Measurements from ENCODE around the gene NOL8. TPM values are rescaled to one million over a fixed set of nuclear protein-coding genes. Genes with fewer than 3 reads are reported as not detected.

NOL8 gene
- total RNA-seq, 1 donor from 2014 or later, result 15.7 TPM

DNA sequence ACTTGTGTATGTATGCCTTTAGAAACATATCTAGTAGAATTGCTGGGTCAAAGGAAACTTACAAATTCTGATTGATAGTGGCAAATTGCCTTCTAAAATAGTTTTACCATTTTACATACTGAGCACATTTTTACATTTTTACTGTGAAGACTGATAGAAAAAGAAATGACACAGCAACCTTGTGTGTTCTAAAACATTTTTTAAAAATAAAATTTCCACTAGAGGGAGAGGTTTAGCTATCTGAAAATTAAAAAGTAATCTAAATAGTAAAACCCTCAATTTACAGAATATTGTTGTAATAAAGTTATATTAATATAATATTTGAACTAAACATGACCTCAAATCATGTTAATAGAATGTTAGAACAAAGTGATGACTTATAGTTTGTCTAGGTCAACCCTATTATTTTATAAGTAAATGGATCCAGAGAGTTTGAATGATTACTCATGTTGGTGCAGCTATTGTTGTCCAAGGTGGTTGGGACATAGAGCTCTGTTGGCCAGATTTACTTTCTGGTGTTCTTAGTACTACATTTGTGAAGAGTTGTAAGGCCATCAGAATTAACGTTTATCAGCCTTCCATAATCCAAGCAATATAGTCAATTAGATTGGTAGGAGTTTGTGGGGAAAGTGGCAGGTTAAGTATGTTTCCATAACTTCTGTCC, 17.8 kb upstream of the NOL8 start:
- Histone ChIP-seq H3K9me3 (ENCODE audit: control insufficient read depth in 3 of 3, low read length in 3 of 3) (no peaks in the 10 kb centered on the region), H3K27ac (ENCODE audit: low read depth, low read length) (no peak overlapping the region), H3K36me3 (ENCODE audit: control insufficient read depth in 3 of 3, insufficient read depth in 3 of 3, low read length in 3 of 3) (peaks cover 12 to 13% (median 12%) of the 10 kb centered on the region in 3 donors), H3K27me3 (ENCODE audit: control insufficient read depth in 3 of 3, insufficient read depth in 3 of 3, low read length in 3 of 3) (no peaks in the 10 kb centered on the region), H3K9ac (ENCODE audit: low read depth in 1 of 3, low read length in 3 of 3) (no peak overlapping the region), H3K4me1 (ENCODE audit: control insufficient read depth in 3 of 3, insufficient read depth in 3 of 3, low read length in 3 of 3) (peaks cover 0 to 4% (median 0%) of the 10 kb centered on the region in 3 donors), H3K4me3 (ENCODE audit: low read length in 3 of 3) (no peak overlapping the region)

DNA sequence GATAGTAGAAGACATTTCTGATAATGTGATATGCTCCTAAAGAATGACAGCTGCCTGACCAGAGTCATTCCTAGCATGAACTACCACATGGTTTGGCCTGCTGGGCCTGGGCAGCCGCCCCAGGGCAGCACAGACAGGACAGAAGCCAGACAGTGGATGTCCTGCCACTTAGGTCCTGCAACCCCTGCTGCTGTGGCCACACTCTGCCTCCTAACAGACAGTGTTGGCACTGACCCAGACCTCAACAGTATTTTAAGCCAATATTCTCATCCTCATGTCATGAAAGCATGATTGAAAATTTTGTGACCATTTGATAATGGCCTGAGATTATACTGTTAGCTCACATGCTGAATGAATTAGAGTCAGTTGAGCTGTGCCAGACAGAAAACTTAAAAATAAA, 16.4 kb upstream of the NOL8 start:
- H3K4me3 ChIP-seq (ENCODE audit: low read length in 3 of 3), result no peak overlapping the region
- no peaks in the 10 kb centered on the region for H3K27me3 ChIP-seq (ENCODE audit: control insufficient read depth in 3 of 3, insufficient read depth in 3 of 3, low read length in 3 of 3)
- peaks cover 0 to 4% (median 0%) of the 10 kb centered on the region in 3 donors for H3K4me1 ChIP-seq (ENCODE audit: control insufficient read depth in 3 of 3, insufficient read depth in 3 of 3, low read length in 3 of 3)
- peaks cover 15 to 18% (median 16%) of the 10 kb centered on the region in 3 donors for H3K36me3 ChIP-seq (ENCODE audit: control insufficient read depth in 3 of 3, insufficient read depth in 3 of 3, low read length in 3 of 3)
- H3K9ac ChIP-seq (ENCODE audit: low read depth in 1 of 3, low read length in 3 of 3), result no peak overlapping the region
- no peak overlapping the region for H3K27ac ChIP-seq (ENCODE audit: low read depth, low read length)
- no peaks in the 10 kb centered on the region for H3K9me3 ChIP-seq (ENCODE audit: control insufficient read depth in 3 of 3, low read length in 3 of 3)

DNA sequence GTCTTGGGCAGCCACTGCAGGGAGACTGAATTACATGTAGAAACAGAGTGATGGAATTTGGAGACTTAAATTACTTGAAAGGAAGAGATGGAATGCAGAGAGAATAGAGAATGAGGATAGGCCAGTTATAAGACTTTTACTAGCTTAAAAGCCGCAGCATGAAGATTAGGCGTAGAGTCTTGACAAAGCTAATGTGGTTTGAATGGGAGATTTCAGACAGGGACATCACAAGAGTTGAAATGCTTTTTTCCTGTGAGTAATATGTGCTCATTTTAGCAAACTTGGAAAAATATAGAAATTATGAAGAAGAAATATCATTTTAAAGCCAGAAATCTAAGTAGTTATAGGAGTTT, 8.1 kb upstream of the NOL8 start:
- Histone ChIP-seq H3K9me3 (ENCODE audit: control insufficient read depth in 3 of 3, low read length in 3 of 3) (no peaks in the 10 kb centered on the region), H3K4me3 (ENCODE audit: low read length in 3 of 3) (no peak overlapping the region), H3K27me3 (ENCODE audit: control insufficient read depth in 3 of 3, insufficient read depth in 3 of 3, low read length in 3 of 3) (no peaks in the 10 kb centered on the region), H3K36me3 (ENCODE audit: control insufficient read depth in 3 of 3, insufficient read depth in 3 of 3, low read length in 3 of 3) (peaks cover 7 to 12% (median 8%) of the 10 kb centered on the region in 3 donors), H3K4me1 (ENCODE audit: control insufficient read depth in 3 of 3, insufficient read depth in 3 of 3, low read length in 3 of 3) (no peaks in the 10 kb centered on the region), H3K9ac (ENCODE audit: low read depth in 1 of 3, low read length in 3 of 3) (no peak overlapping the region), H3K27ac (ENCODE audit: low read depth, low read length) (no peak overlapping the region)

DNA sequence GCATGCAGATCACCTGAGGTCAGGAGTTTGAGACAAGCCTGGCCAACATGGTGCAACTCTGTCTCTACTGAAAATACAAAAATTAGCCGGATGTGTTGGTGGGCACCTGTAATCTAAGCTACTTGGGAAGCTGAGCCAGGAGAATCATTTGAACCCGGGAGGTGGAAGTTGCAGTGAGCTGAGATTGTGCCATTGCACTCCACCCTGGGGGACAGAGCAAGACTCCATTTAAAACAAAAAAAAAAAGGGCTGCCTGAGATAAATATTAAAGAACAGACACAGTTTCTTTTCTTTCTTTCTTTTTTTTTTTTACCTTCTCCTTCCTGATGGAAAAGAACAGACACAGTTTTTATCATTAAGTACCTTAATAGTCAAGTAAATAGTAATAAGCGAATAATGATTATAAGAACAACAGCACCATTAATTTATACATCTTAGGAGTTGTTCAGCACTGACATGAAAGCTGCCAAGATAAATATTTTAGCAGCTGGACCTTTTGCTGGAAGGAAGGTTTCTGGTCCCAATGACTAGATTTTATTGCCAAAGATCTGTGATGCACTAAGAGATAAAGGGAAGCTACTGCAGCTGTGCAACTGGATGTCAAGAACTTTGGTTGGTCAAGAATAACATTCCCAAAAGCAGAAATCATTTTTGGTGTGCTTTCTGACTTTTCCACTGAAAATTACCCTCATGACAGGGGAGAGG, 7.6 kb upstream of the NOL8 start:
- H3K27me3 ChIP-seq (ENCODE audit: control insufficient read depth in 3 of 3, insufficient read depth in 3 of 3, low read length in 3 of 3), result no peaks in the 10 kb centered on the region
- H3K36me3 ChIP-seq (ENCODE audit: control insufficient read depth in 3 of 3, insufficient read depth in 3 of 3, low read length in 3 of 3), result peaks cover 1 to 9% (median 3%) of the 10 kb centered on the region in 3 donors
- no peak overlapping the region for H3K4me3 ChIP-seq (ENCODE audit: low read length in 3 of 3)
- no peak overlapping the region for H3K9ac ChIP-seq (ENCODE audit: low read depth in 1 of 3, low read length in 3 of 3)
- H3K9me3 ChIP-seq (ENCODE audit: control insufficient read depth in 3 of 3, low read length in 3 of 3), result no peaks in the 10 kb centered on the region
- no peak overlapping the region for H3K27ac ChIP-seq (ENCODE audit: low read depth, low read length)
- no peaks in the 10 kb centered on the region for H3K4me1 ChIP-seq (ENCODE audit: control insufficient read depth in 3 of 3, insufficient read depth in 3 of 3, low read length in 3 of 3)

DNA sequence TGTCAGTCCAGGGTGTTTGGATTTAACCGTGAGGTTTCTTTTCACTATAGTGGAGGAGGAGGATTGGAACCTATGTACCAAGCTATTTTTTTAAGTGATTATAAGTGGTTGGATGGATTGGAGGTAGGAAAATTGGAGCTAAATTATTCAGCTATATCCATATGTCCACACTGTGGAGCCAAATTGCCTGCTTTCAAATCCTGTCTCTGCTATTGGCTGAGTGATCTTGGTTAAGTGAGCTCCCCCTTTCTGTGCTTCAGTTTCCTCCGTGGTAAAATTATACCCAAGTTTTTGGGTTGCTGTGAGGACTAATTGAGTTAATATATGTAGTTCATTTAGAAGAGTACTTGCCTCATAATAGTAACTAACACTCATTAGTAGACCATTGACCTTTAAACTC, 3.1 kb upstream of the NOL8 start:
- no peak overlapping the region for H3K9ac ChIP-seq (ENCODE audit: low read depth in 1 of 3, low read length in 3 of 3)
- H3K27ac ChIP-seq (ENCODE audit: low read depth, low read length), result no peak overlapping the region
- no peak overlapping the region for H3K4me3 ChIP-seq (ENCODE audit: low read length in 3 of 3)
- peaks cover 0 to 5% (median under 1%) of the 10 kb centered on the region in 3 donors for H3K36me3 ChIP-seq (ENCODE audit: control insufficient read depth in 3 of 3, insufficient read depth in 3 of 3, low read length in 3 of 3)
- no peaks in the 10 kb centered on the region for H3K27me3 ChIP-seq (ENCODE audit: control insufficient read depth in 3 of 3, insufficient read depth in 3 of 3, low read length in 3 of 3)
- no peaks in the 10 kb centered on the region for H3K9me3 ChIP-seq (ENCODE audit: control insufficient read depth in 3 of 3, low read length in 3 of 3)
- peaks cover 16 to 27% (median 22%) of the 10 kb centered on the region in 3 donors for H3K4me1 ChIP-seq (ENCODE audit: control insufficient read depth in 3 of 3, insufficient read depth in 3 of 3, low read length in 3 of 3)

DNA sequence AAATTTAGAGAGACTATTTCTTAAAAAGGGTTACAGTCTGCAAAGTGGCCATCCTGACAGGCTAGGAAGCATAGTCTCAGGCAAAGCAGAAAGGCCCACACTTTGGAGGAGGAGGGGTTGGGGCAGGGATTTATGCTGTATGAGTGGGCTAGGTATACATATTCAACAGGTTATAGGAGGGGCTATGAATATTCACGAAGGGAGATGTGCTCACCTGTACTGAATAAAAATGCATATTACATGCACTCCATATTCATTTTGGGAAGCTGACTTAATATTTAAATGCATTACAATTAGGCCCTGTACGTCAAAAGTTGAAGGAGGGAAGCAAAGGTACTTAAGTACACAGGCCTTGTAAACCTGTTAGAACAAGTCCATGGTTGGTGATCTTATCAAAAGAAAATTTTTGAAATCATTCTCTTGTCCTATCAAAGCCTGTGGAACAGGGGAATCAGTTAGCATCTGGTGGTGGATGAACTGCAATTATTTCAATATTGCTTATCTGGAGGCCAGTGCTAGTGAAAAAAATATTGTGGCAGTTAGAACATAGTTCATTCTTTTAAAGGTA, 2.2 kb upstream of the NOL8 start:
- H3K27ac ChIP-seq (ENCODE audit: low read depth, low read length), result no peak overlapping the region
- H3K4me1 ChIP-seq (ENCODE audit: control insufficient read depth in 3 of 3, insufficient read depth in 3 of 3, low read length in 3 of 3), result peaks cover 16 to 27% (median 22%) of the 10 kb centered on the region in 3 donors
- H3K27me3 ChIP-seq (ENCODE audit: control insufficient read depth in 3 of 3, insufficient read depth in 3 of 3, low read length in 3 of 3), result no peaks in the 10 kb centered on the region
- no peak overlapping the region for H3K4me3 ChIP-seq (ENCODE audit: low read length in 3 of 3)
- H3K9ac ChIP-seq (ENCODE audit: low read depth in 1 of 3, low read length in 3 of 3), result no peak overlapping the region
- H3K36me3 ChIP-seq (ENCODE audit: control insufficient read depth in 3 of 3, insufficient read depth in 3 of 3, low read length in 3 of 3), result peaks cover 3 to 9% (median 8%) of the 10 kb centered on the region in 3 donors
- H3K9me3 ChIP-seq (ENCODE audit: control insufficient read depth in 3 of 3, low read length in 3 of 3), result no peaks in the 10 kb centered on the region

DNA sequence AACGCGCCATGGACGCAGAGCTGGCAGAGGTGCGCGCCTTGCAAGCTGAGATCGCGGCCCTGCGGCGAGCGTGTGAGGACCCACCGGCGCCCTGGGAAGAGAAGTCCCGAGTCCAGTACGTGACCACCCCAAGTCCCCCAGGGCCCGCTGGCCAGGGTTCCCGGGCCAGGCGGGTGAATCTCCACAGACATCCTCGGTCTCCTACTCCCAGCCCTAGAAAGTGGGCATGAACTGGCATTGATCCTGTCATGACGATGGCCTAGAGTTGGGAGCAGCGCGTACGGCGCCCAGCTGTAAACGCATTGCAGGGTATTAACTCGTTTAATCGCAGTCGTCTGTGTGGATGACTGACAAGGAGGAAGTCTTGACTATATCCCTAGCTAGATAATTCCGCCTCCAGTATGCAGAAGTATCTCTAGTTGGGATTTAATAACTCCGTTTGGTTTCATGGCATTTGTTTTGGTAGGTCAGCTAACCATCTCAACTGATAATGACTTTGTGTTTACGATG, 896 bp upstream of the NOL8 start:
- peak overlapping the region; percentile 96 to 100 (median 98) for H3K9ac ChIP-seq (ENCODE audit: low read depth in 1 of 3, low read length in 3 of 3)
- H3K27ac ChIP-seq (ENCODE audit: low read depth, low read length), result peak overlapping the region; percentile 98
- no peaks in the 10 kb centered on the region for H3K9me3 ChIP-seq (ENCODE audit: control insufficient read depth in 3 of 3, low read length in 3 of 3)
- peaks cover 16 to 27% (median 22%) of the 10 kb centered on the region in 3 donors for H3K4me1 ChIP-seq (ENCODE audit: control insufficient read depth in 3 of 3, insufficient read depth in 3 of 3, low read length in 3 of 3)
- H3K36me3 ChIP-seq (ENCODE audit: control insufficient read depth in 3 of 3, insufficient read depth in 3 of 3, low read length in 3 of 3), result peaks cover 3 to 22% (median 10%) of the 10 kb centered on the region in 3 donors
- H3K4me3 ChIP-seq (ENCODE audit: low read length in 3 of 3), result peak overlapping the region; percentile 81 to 98 (median 93)
- no peaks in the 10 kb centered on the region for H3K27me3 ChIP-seq (ENCODE audit: control insufficient read depth in 3 of 3, insufficient read depth in 3 of 3, low read length in 3 of 3)

DNA sequence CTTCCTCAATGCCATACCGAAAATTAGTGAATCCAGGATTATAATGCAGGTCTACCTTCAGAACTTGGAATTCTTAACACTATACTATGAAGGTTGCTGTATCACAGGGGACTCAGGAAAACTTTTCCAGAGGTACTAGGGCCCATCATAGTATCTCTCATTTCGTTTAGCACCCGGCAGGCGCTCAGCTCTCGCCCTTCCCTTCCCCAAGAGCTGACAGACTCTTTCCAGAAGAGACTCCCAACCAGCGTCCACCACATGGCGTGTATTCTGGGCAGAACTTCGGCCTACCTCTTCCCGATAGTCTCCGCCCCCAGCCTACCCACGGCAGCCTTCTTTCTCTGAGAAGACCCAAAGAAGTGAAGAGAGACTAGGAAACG, 271 bp downstream of the NOL8 start:
- H3K36me3 ChIP-seq (ENCODE audit: control insufficient read depth in 3 of 3, insufficient read depth in 3 of 3, low read length in 3 of 3), result peaks cover 7 to 31% (median 18%) of the 10 kb centered on the region in 3 donors
- H3K4me1 ChIP-seq (ENCODE audit: control insufficient read depth in 3 of 3, insufficient read depth in 3 of 3, low read length in 3 of 3), result peaks cover 16 to 27% (median 22%) of the 10 kb centered on the region in 3 donors
- no peaks in the 10 kb centered on the region for H3K9me3 ChIP-seq (ENCODE audit: control insufficient read depth in 3 of 3, low read length in 3 of 3)
- H3K4me3 ChIP-seq (ENCODE audit: low read length in 3 of 3), result peak overlapping the region; percentile 81 to 98 (median 93)
- peak overlapping the region; percentile 98 for H3K27ac ChIP-seq (ENCODE audit: low read depth, low read length)
- H3K27me3 ChIP-seq (ENCODE audit: control insufficient read depth in 3 of 3, insufficient read depth in 3 of 3, low read length in 3 of 3), result no peaks in the 10 kb centered on the region
- H3K9ac ChIP-seq (ENCODE audit: low read depth in 1 of 3, low read length in 3 of 3), result peak overlapping the region; percentile 96 to 100 (median 98)

DNA sequence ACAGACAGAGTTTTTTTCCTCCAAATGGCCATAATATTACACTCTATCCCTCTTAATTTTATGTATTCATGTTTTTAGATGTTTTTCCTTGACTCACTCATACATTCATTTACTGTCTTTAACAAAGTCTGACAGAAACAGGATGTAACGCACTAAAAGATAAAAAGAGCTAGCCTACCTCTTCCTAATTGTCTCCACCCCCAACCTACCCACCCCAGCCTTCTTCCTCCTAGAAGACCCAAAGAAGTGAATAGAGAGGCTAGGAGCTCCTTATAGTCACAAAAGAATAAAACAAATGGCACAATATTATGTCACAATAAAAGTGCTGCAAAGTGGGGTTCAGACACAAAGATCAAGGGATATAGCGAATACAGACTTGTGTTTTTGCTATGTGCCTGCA, 719 bp downstream of the NOL8 start:
- Histone ChIP-seq H3K4me3 (ENCODE audit: low read length in 3 of 3) (peak overlapping the region; percentile 81 to 98 (median 93)), H3K4me1 (ENCODE audit: control insufficient read depth in 3 of 3, insufficient read depth in 3 of 3, low read length in 3 of 3) (peaks cover 16 to 27% (median 22%) of the 10 kb centered on the region in 3 donors), H3K9me3 (ENCODE audit: control insufficient read depth in 3 of 3, low read length in 3 of 3) (no peaks in the 10 kb centered on the region), H3K9ac (ENCODE audit: low read depth in 1 of 3, low read length in 3 of 3) (peak overlapping the region; percentile 96 to 100 (median 98)), H3K27ac (ENCODE audit: low read depth, low read length) (peak overlapping the region; percentile 98), H3K36me3 (ENCODE audit: control insufficient read depth in 3 of 3, insufficient read depth in 3 of 3, low read length in 3 of 3) (peaks cover 11 to 36% (median 22%) of the 10 kb centered on the region in 3 donors), H3K27me3 (ENCODE audit: control insufficient read depth in 3 of 3, insufficient read depth in 3 of 3, low read length in 3 of 3) (no peaks in the 10 kb centered on the region)

DNA sequence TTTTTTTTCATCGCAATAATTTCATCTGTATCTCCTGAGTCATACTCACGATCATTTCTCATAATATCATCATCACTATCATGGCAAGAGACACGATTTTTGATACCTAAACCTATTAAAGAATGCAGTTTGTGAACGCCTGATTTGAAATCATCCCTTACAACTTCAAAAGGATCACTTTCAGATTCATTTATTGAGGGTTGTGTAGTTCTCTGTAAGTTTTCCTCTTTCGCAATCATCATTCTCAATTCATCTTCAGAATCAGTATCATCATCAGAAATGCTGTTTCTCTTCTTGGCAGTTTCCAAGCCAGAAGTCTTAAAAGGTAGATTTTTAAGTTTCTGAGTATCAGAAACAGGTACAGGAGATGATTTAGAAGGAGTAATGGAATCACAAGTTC, 9.7 kb downstream of the NOL8 start:
- H3K27ac ChIP-seq (ENCODE audit: low read depth, low read length), result no peak overlapping the region
- H3K4me3 ChIP-seq (ENCODE audit: low read length in 3 of 3), result no peak overlapping the region
- H3K36me3 ChIP-seq (ENCODE audit: control insufficient read depth in 3 of 3, insufficient read depth in 3 of 3, low read length in 3 of 3), result peaks cover 25 to 53% (median 49%) of the 10 kb centered on the region in 3 donors
- no peak overlapping the region for H3K9ac ChIP-seq (ENCODE audit: low read depth in 1 of 3, low read length in 3 of 3)
- peaks cover 7 to 24% (median 11%) of the 10 kb centered on the region in 3 donors for H3K4me1 ChIP-seq (ENCODE audit: control insufficient read depth in 3 of 3, insufficient read depth in 3 of 3, low read length in 3 of 3)
- H3K27me3 ChIP-seq (ENCODE audit: control insufficient read depth in 3 of 3, insufficient read depth in 3 of 3, low read length in 3 of 3), result no peaks in the 10 kb centered on the region
- no peaks in the 10 kb centered on the region for H3K9me3 ChIP-seq (ENCODE audit: control insufficient read depth in 3 of 3, low read length in 3 of 3)
